Cardiac muscle cell (in vitro differentiated cells and primary cell): ENCODE data around the gene EMX1. TPM values are rescaled to one million over a fixed set of nuclear protein-coding genes. Genes with fewer than 3 reads are reported as not detected.

Source experiments
- DNase-seq, 2 donors: peaks; one replicate each; pipeline versions ENCODE4 v3.0.0 to v3.0.0-alpha.2; 2010 to 2017; ENCODE audit warnings: low read depth in 1 of 2, low spot score in 1 of 2
- H3K27ac ChIP-seq: fragments of 200-600 bp; sonication (generic); 2 replicates; pipeline ENCODE4 v1.5.1; 2016
- H3K27me3 ChIP-seq: fragments of 200-600 bp; sonication (generic); 2 replicates; pipeline ENCODE4 v1.6.0; 2016; ENCODE audit warnings: control low read depth
- H3K36me3 ChIP-seq: fragments of 200-600 bp; sonication (generic); 2 replicates; pipeline ENCODE4 v1.5.1; 2016; ENCODE audit warnings: control low read depth
- H3K4me1 ChIP-seq: fragments of 200-600 bp; sonication (generic); 2 replicates; pipeline ENCODE4 v1.8.1; 2017; ENCODE audit warnings: low read depth, mild to moderate bottlenecking, mixed run types
- H3K4me3 ChIP-seq: fragments of 200-600 bp; sonication (generic); 2 replicates; pipeline ENCODE4 v1.5.1; 2016; ENCODE audit warnings: mild to moderate bottlenecking
- H3K9me3 ChIP-seq: fragments of 200-600 bp; sonication (generic); 2 replicates; pipeline ENCODE4 v1.5.1; 2017; ENCODE audit warnings: low read depth, mild to moderate bottlenecking, control low read depth
- CTCF ChIP-seq: IDR thresholded peaks from 2 replicates; pipeline ENCODE4 v1.5.1; 2012; ENCODE audit warnings: low read depth, mild to moderate bottlenecking, low read length
- polyA plus RNA-seq: library from polyadenylated mRNA; unstranded; fragments of >200 nt; fragmentation: Nextera tagmentation; extraction: Ambion mirVana; gene quantifications from 2 replicates; pipeline ENCODE4 v1.2.1, GENCODE V29; 2016
- total RNA-seq: library from RNA; depleted of rRNA; stranded (reverse); fragments of >200 nt; gene quantifications from 2 replicates; pipeline ENCODE4 v1.2.3, GENCODE V29; 2016

EMX1 gene
- total and polyA plus RNA-seq, 2 experiments from 2014 or later, result 0.24 TPM; not detected in 1

- H3K9me3 ChIP-seq, result no peaks in the 10 kb centered on the region
- no peak overlapping the region for H3K27ac ChIP-seq
- no peak for DNase-seq
- TF ChIP-seq CTCF, result no peak
- no peaks in the 10 kb centered on the region for H3K4me1 ChIP-seq
- H3K27me3 ChIP-seq, result peaks cover 100% of the 10 kb centered on the region
- no peaks in the 10 kb centered on the region for H3K36me3 ChIP-seq
- peak overlapping the region; percentile 21 for H3K4me3 ChIP-seq
These were observed 1.9 kb upstream of the EMX1 start for GRCh38 chr2:72915320-72915906.

GRCh38 chr2:72915907-72916742 is 1.2 kb upstream of the EMX1 start:
- DNase-seq, result peak; percentile 42 to 76
- Histone ChIP-seq H3K9me3 (no peaks in the 10 kb centered on the region), H3K4me3 (peak overlapping the region; percentile 21), H3K27ac (no peak overlapping the region), H3K4me1 (no peaks in the 10 kb centered on the region), H3K36me3 (no peaks in the 10 kb centered on the region), H3K27me3 (peaks cover 100% of the 10 kb centered on the region)
- no peak for TF ChIP-seq CTCF

- no peaks in the 10 kb centered on the region for H3K36me3 ChIP-seq
- no peak overlapping the region for H3K27ac ChIP-seq
- no peak overlapping the region for H3K4me3 ChIP-seq
- H3K27me3 ChIP-seq, result peaks cover 100% of the 10 kb centered on the region
- TF ChIP-seq CTCF, result no peak
- no peaks in the 10 kb centered on the region for H3K9me3 ChIP-seq
- H3K4me1 ChIP-seq, result no peaks in the 10 kb centered on the region
- DNase-seq, result no peak
These were observed 579 bp upstream of the EMX1 start for GRCh38 chr2:72916743-72917137.

- Histone ChIP-seq H3K27me3 (peaks cover 100% of the 10 kb centered on the region), H3K27ac (no peak overlapping the region), H3K4me1 (no peaks in the 10 kb centered on the region), H3K9me3 (no peaks in the 10 kb centered on the region), H3K4me3 (peak overlapping the region; percentile 19), H3K36me3 (no peaks in the 10 kb centered on the region)
- TF ChIP-seq CTCF, result no peak
- DNase-seq, result peak in 1 of 2 donors; percentile 39
These were observed 696 bp downstream of the EMX1 start for GRCh38 chr2:72917877-72918553.

GRCh38 chr2:72919414-72920317 is 2.3 kb downstream of the EMX1 start:
- Histone ChIP-seq H3K9me3 (no peaks in the 10 kb centered on the region), H3K4me3 (no peak overlapping the region)

More at GRCh38 chr2:72919414-72920317, 2.3 kb downstream of the EMX1 start:
- DNase-seq, result peak in 1 of 2 donors; percentile 30
- Histone ChIP-seq H3K27me3 (peaks cover 100% of the 10 kb centered on the region), H3K27ac (no peak overlapping the region), H3K4me1 (no peaks in the 10 kb centered on the region), H3K36me3 (no peaks in the 10 kb centered on the region)
- TF ChIP-seq CTCF, result no peak
